K562 (cell line): ENCODE results near the gene SCYGR5.

Experiments
- DPF2 ChIP-seq: fragments of 450-650 bp; IDR thresholded peaks from 2 replicates; pipeline ENCODE4 v1.6.1; 2016
- EZH2 ChIP-seq: IDR thresholded peaks from 2 replicates; pipeline ENCODE4 v1.6.1; 2012; ENCODE audit warnings: low read depth, mild to moderate bottlenecking, inconsistent platforms, low read length, borderline replicate concordance
- HDAC8 ChIP-seq: fragments of 450-650 bp; IDR thresholded peaks from 2 replicates; pipeline ENCODE4 v1.6.1; 2016; ENCODE audit warnings: mild to moderate bottlenecking, missing genetic modification characterization, moderate library complexity, missing compliant biosample characterization
- MAX ChIP-seq: sonication (generic); formaldehyde crosslinking; IDR thresholded peaks from 2 replicates; pipeline ENCODE4 v1.9.0; 2022; ENCODE audit warnings: mild to moderate bottlenecking, missing genetic modification reagents
- MEF2A ChIP-seq: IDR thresholded peaks from 2 replicates; pipeline ENCODE4 v1.6.1; 2011; ENCODE audit warnings: low read depth, mild to moderate bottlenecking, low read length, moderate library complexity; ENCODE audit not compliant: control insufficient read depth
- NR2C2 ChIP-seq, 2 experiments: fragments of 200-800 bp in 1 of 2; sonication (Bioruptor generic) in 1 of 2; sonication (generic) in 1 of 2; formaldehyde crosslinking in 1 of 2; IDR thresholded peaks; 2 replicates each; pipeline versions ENCODE4 v1.6.1 to v1.8.0; 2016 to 2022; ENCODE audit warnings: mild to moderate bottlenecking in 1 of 2, missing compliant biosample characterization in 1 of 2, missing genetic modification characterization in 1 of 2, missing genetic modification reagents in 1 of 2
- PHF8 ChIP-seq: fragments of 200-600 bp; sonication (generic); IDR thresholded peaks from 2 replicates; pipeline ENCODE4 v1.6.1; 2012; ENCODE audit warnings: mixed run types, mild to moderate bottlenecking, inconsistent platforms, low read length, moderate library complexity, borderline replicate concordance

GRCh38 chr2:227661827-227662226 lies 4.8 kb upstream of the SCYGR5 start:
- no peak for TF ChIP-seq NR2C2 (CRISPR knock-in tag; IDR thresholded peaks at IDR 0.05)
- TF ChIP-seq NR2C2 (tag; IDR thresholded peaks at IDR 0.05): no peak
- no peak for TF ChIP-seq MEF2A
- no peak for TF ChIP-seq HDAC8 (tag)
- TF ChIP-seq PHF8: no peak
- no peak for TF ChIP-seq EZH2
- no peak for TF ChIP-seq DPF2
- no peak for TF ChIP-seq MAX
